ENCODE measurements around the gene ARHGAP26. TPM values are rescaled to one million over a fixed set of nuclear protein-coding genes. Genes with fewer than 3 reads are reported as not detected.
A peak's percentile ranks its signal among the peaks of the same experiment; 100 is the strongest.

ARHGAP26 gene
- total and polyA plus RNA-seq, 2 donors (not counting 1 experiment from before 2014, with no cell fraction given): 4.1 to 6.8 TPM

GRCh38 chr5:142830241-142831008, 60.2 kb downstream of the ARHGAP26 start:
- peak; percentile 34 to 88 for DNase-seq (ENCODE audit: low read depth in 2 of 2)
- H3K4me2 ChIP-seq (ENCODE audit: extremely low read depth, insufficient read depth, low read length): no peak overlapping the region
- H3K27ac ChIP-seq (ENCODE audit: insufficient read depth, low read length): no peak overlapping the region
- H3K9ac ChIP-seq (ENCODE audit: insufficient read depth, low read length): no peak overlapping the region
- TF ChIP-seq, protein P1, sequence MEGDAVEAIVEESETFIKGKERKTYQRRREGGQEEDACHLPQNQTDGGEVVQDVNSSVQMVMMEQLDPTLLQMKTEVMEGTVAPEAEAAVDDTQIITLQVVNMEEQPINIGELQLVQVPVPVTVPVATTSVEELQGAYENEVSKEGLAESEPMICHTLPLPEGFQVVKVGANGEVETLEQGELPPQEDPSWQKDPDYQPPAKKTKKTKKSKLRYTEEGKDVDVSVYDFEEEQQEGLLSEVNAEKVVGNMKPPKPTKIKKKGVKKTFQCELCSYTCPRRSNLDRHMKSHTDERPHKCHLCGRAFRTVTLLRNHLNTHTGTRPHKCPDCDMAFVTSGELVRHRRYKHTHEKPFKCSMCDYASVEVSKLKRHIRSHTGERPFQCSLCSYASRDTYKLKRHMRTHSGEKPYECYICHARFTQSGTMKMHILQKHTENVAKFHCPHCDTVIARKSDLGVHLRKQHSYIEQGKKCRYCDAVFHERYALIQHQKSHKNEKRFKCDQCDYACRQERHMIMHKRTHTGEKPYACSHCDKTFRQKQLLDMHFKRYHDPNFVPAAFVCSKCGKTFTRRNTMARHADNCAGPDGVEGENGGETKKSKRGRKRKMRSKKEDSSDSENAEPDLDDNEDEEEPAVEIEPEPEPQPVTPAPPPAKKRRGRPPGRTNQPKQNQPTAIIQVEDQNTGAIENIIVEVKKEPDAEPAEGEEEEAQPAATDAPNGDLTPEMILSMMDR (conservative IDR thresholded peaks at IDR 0.05 in 1 of 2, IDR thresholded peaks at IDR 0.05 in 1 of 2; ENCODE audit: low read depth in 1 of 2, low read length in 2 of 2): no peak
- no peak for TF ChIP-seq EZH2 (IDR thresholded peaks at IDR 0.05; ENCODE audit: low read length, missing control alignments)
- no peaks in the 10 kb centered on the region for H4K20me1 ChIP-seq (ENCODE audit: control insufficient read depth, extremely low read depth, insufficient read depth, low read length)
- H3K9me3 ChIP-seq (ENCODE audit: control insufficient read depth, insufficient read depth, low read depth, low read length): no peaks in the 10 kb centered on the region
- H3K4me3 ChIP-seq (replicated peaks in 1 of 4; ENCODE audit: control extremely low read depth in 1 of 4, insufficient read depth in 1 of 4, low read depth in 3 of 4, low read length in 4 of 4): no peak overlapping the region
- no peaks in the 10 kb centered on the region for H3K27me3 ChIP-seq (ENCODE audit: control insufficient read depth, insufficient read depth, low read length)
- H3K36me3 ChIP-seq (ENCODE audit: control insufficient read depth, insufficient read depth, low read length): no peaks in the 10 kb centered on the region
- H2AFZ ChIP-seq (ENCODE audit: low read length): no peak overlapping the region
- no peaks in the 10 kb centered on the region for H3K79me2 ChIP-seq (ENCODE audit: control insufficient read depth, insufficient read depth, low read length)
- peaks cover 19% of the 10 kb centered on the region for H3K4me1 ChIP-seq (ENCODE audit: control insufficient read depth, extremely low read depth, insufficient read depth, low read length)

DNA sequence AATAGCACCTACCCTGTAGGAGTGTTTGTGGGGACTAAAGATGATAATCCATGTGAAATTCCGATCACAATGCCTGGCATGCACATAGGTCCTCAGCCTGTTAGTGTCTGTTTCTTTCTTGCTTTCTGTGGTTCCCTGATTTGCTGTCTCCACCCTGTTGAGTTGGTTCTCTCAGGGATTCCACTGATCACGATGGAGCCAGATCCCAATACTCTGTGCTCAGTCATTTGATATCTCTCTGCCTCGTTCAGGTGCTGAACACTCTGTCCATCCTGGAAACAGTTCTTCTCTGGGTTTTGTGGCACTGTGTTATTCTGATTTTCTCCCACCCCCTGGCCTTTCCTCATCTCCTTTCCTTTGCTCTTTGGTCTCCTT, 60.8 kb downstream of the ARHGAP26 start:
- Histone ChIP-seq H2AFZ (ENCODE audit: low read length) (no peak overlapping the region), H3K27ac (ENCODE audit: insufficient read depth, low read length) (no peak overlapping the region), H3K4me2 (ENCODE audit: extremely low read depth, insufficient read depth, low read length) (no peak overlapping the region), H3K4me1 (ENCODE audit: control insufficient read depth, extremely low read depth, insufficient read depth, low read length) (peaks cover 17% of the 10 kb centered on the region), H3K27me3 (ENCODE audit: control insufficient read depth, insufficient read depth, low read length) (no peaks in the 10 kb centered on the region), H3K9ac (ENCODE audit: insufficient read depth, low read length) (no peak overlapping the region), H3K36me3 (ENCODE audit: control insufficient read depth, insufficient read depth, low read length) (no peaks in the 10 kb centered on the region), H3K4me3 (replicated peaks in 1 of 4; ENCODE audit: control extremely low read depth in 1 of 4, insufficient read depth in 1 of 4, low read depth in 3 of 4, low read length in 4 of 4) (no peak overlapping the region), H3K9me3 (ENCODE audit: control insufficient read depth, insufficient read depth, low read depth, low read length) (no peaks in the 10 kb centered on the region), H4K20me1 (ENCODE audit: control insufficient read depth, extremely low read depth, insufficient read depth, low read length) (no peaks in the 10 kb centered on the region), H3K79me2 (ENCODE audit: control insufficient read depth, insufficient read depth, low read length) (no peaks in the 10 kb centered on the region)
- no peak for DNase-seq (ENCODE audit: low read depth in 2 of 2)
- TF ChIP-seq, protein P1 (conservative IDR thresholded peaks at IDR 0.05 in 1 of 2, IDR thresholded peaks at IDR 0.05 in 1 of 2; ENCODE audit: low read depth in 1 of 2, low read length in 2 of 2): no peak
- TF ChIP-seq EZH2 (IDR thresholded peaks at IDR 0.05; ENCODE audit: low read length, missing control alignments): no peak

GRCh38 chr5:142832263-142832662, 62.1 kb downstream of the ARHGAP26 start:
- no peak overlapping the region for H3K4me3 ChIP-seq (replicated peaks in 1 of 4; ENCODE audit: control extremely low read depth in 1 of 4, insufficient read depth in 1 of 4, low read depth in 3 of 4, low read length in 4 of 4)
- H3K4me1 ChIP-seq (ENCODE audit: control insufficient read depth, extremely low read depth, insufficient read depth, low read length): peaks cover 10% of the 10 kb centered on the region
- H3K4me2 ChIP-seq (ENCODE audit: extremely low read depth, insufficient read depth, low read length): no peak overlapping the region
- H4K20me1 ChIP-seq (ENCODE audit: control insufficient read depth, extremely low read depth, insufficient read depth, low read length): no peaks in the 10 kb centered on the region
- no peak overlapping the region for H2AFZ ChIP-seq (ENCODE audit: low read length)
- no peaks in the 10 kb centered on the region for H3K9me3 ChIP-seq (ENCODE audit: control insufficient read depth, insufficient read depth, low read depth, low read length)
- no peak for DNase-seq (ENCODE audit: low read depth in 2 of 2)
- H3K27me3 ChIP-seq (ENCODE audit: control insufficient read depth, insufficient read depth, low read length): no peaks in the 10 kb centered on the region
- no peak overlapping the region for H3K27ac ChIP-seq (ENCODE audit: insufficient read depth, low read length)
- TF ChIP-seq EZH2 (IDR thresholded peaks at IDR 0.05; ENCODE audit: low read length, missing control alignments): no peak
- TF ChIP-seq, protein P1 (conservative IDR thresholded peaks at IDR 0.05 in 1 of 2, IDR thresholded peaks at IDR 0.05 in 1 of 2; ENCODE audit: low read depth in 1 of 2, low read length in 2 of 2): no peak
- no peaks in the 10 kb centered on the region for H3K36me3 ChIP-seq (ENCODE audit: control insufficient read depth, insufficient read depth, low read length)
- H3K79me2 ChIP-seq (ENCODE audit: control insufficient read depth, insufficient read depth, low read length): no peaks in the 10 kb centered on the region
- H3K9ac ChIP-seq (ENCODE audit: insufficient read depth, low read length): no peak overlapping the region
